A549 (cell line): Measurements from ENCODE around the gene CEP135. TPM values are rescaled to one million over a fixed set of nuclear protein-coding genes. Genes with fewer than 3 reads are reported as not detected.

ENCODE experiments used
- ATAC-seq, 2 experiments: fragments of 200-7000 bp in 1 of 2; fragments of >200 bp in 1 of 2; cut with Nextera tagmentation in 1 of 2; cut with Tn5 transposase in 1 of 2; 3 replicates each; pipeline versions ENCODE4 v1.8.0 to v1.9.1; 2018 to 2020; ENCODE audit warnings: mild to moderate bottlenecking in 1 of 2, moderate library complexity in 1 of 2
- CTCF ChIA-PET: fragments of 300-600 bp; sonication (Branson Sonifier 250); formaldehyde crosslinking; extraction: SDS; loops from one replicate; lab custom pipeline; 2021; ENCODE audit warnings: antibody characterized with exemption, inconsistent platforms; lab: Yijun Ruan, JAX
- POLR2A ChIA-PET: fragments of 350-600 bp; formaldehyde crosslinking; extraction: SDS; loops from one replicate; lab custom pipeline; 2021; ENCODE audit warnings: antibody characterized with exemption, inconsistent platforms; lab: Yijun Ruan, JAX
- DNase-seq, 2 experiments: peaks; one replicate each; pipeline versions ENCODE4 v3.0.0 to v3.0.0-alpha.2; 2011 to 2016; ENCODE audit warnings: low read depth in 1 of 2, low spot score in 1 of 2
- FAIRE-seq: peaks from 2 replicates; lab custom pipeline; 2011; peaks lifted over from hg19 to GRCh38; lab: Jason Lieb, UNC
- H3K27ac ChIP-seq, 2 experiments: fragments of >200 bp; sonication (Bioruptor Twin); formaldehyde crosslinking; 3 replicates each; pipeline ENCODE4 v1.5.1; 2016 to 2017
- H3K4me1 ChIP-seq: fragments of >200 bp; sonication (Bioruptor Twin); formaldehyde crosslinking; 3 replicates; pipeline ENCODE4 v1.6.1; 2016
- H3K4me2 ChIP-seq: fragments of >200 bp; sonication (Bioruptor Twin); formaldehyde crosslinking; 3 replicates; pipeline ENCODE4 v1.6.1; 2016
- H3K4me3 ChIP-seq: fragments of >200 bp; sonication (Bioruptor Twin); formaldehyde crosslinking; 3 replicates; pipeline ENCODE4 v1.5.1; 2016
- H3K9me3 ChIP-seq: fragments of >200 bp; sonication (Bioruptor Twin); formaldehyde crosslinking; 3 replicates; pipeline ENCODE4 v1.6.1; 2016
- BHLHE40 ChIP-seq: IDR thresholded peaks from 2 replicates; pipeline ENCODE4 v1.6.1; 2012; ENCODE audit warnings: low read depth, low read length, inconsistent platforms
- CBX8 ChIP-seq: fragments of 200-600 bp; sonication (generic); IDR thresholded peaks from 2 replicates; pipeline ENCODE4 v1.6.1; 2016
- E2F6 ChIP-seq: IDR thresholded peaks from 2 replicates; pipeline ENCODE4 v1.6.1; 2012; ENCODE audit warnings: low read depth, borderline replicate concordance
- EHMT2 ChIP-seq: fragments of 200-600 bp; sonication (generic); IDR thresholded peaks from 2 replicates; pipeline ENCODE4 v1.6.1; 2016; ENCODE audit warnings: antibody characterized with exemption, low read depth, mild to moderate bottlenecking, moderate library complexity
- ESRRA ChIP-seq: fragments of 150-350 bp; IDR thresholded peaks from 2 replicates; pipeline ENCODE4 v1.6.1; 2014; ENCODE audit warnings: mild to moderate bottlenecking, low read length, borderline replicate concordance
- HDAC2 ChIP-seq: fragments of 200-600 bp; sonication (generic); IDR thresholded peaks from 2 replicates; pipeline ENCODE4 v1.6.1; 2016
- HES2 ChIP-seq: fragments of >200 bp; sonication (Bioruptor Twin); formaldehyde crosslinking; IDR thresholded peaks from 2 replicates; pipeline ENCODE4 v1.6.1; 2016
- HOXB13 ChIP-seq: fragments of 250-450 bp; sonication (Bioruptor Pico); IDR thresholded peaks from 2 replicates; pipeline ENCODE4 v1.5.0; 2020; ENCODE audit warnings: low read depth, mild to moderate bottlenecking, moderate library complexity
- MAZ ChIP-seq: fragments of 150-350 bp; IDR thresholded peaks from 2 replicates; pipeline ENCODE4 v1.6.1; 2014; ENCODE audit warnings: antibody characterized with exemption, low read depth, low read length, borderline replicate concordance
- MYC ChIP-seq: IDR thresholded peaks from 2 replicates; pipeline ENCODE4 v1.6.1; 2012; ENCODE audit warnings: mild to moderate bottlenecking, inconsistent platforms, low read length, improper control_type of control experiment, borderline replicate concordance
- NR3C1 ChIP-seq: fragments of >200 bp; sonication (Bioruptor Twin); formaldehyde crosslinking; IDR thresholded peaks from 3 replicates; pipeline ENCODE4 v1.6.1; 2017
- PHF8 ChIP-seq: fragments of 200-600 bp; sonication (generic); IDR thresholded peaks from 2 replicates; pipeline ENCODE4 v1.6.1; 2016; ENCODE audit warnings: low read depth, mild to moderate bottlenecking, antibody characterized with exemption, moderate library complexity, borderline replicate concordance
- POLR2A ChIP-seq: IDR thresholded peaks from 2 replicates; pipeline ENCODE4 v1.6.1; 2012; ENCODE audit warnings: mild to moderate bottlenecking, low read length
- POLR2AphosphoS2 ChIP-seq: conservative IDR thresholded peaks from 2 replicates; pipeline ENCODE4 v1.6.1; 2012; ENCODE audit warnings: low read length, improper control_type of control experiment, inconsistent platforms
- REST ChIP-seq: fragments of 200-600 bp; sonication (generic); IDR thresholded peaks from 2 replicates; pipeline ENCODE4 v1.6.1; 2016; ENCODE audit warnings: antibody characterized with exemption, mild to moderate bottlenecking, moderate library complexity
- RFX5 ChIP-seq: fragments of 450-650 bp; IDR thresholded peaks from 2 replicates; pipeline ENCODE4 v1.7.1; 2014; ENCODE audit warnings: antibody characterized with exemption, mild to moderate bottlenecking, moderate library complexity
- ZNF302 ChIP-seq: fragments of 250-450 bp; sonication (Bioruptor Pico); IDR thresholded peaks from 2 replicates; pipeline ENCODE4 v1.9.0; 2021; ENCODE audit warnings: inconsistent platforms, mild to moderate bottlenecking, moderate library complexity
- WGBS: methylation state at CpG from one replicate; pipeline ENCODE4 v1.1.6; 2017; ENCODE audit errors: missing lambda C conversion rate; 5-methylcytosine and 5-hydroxymethylcytosine counted together
- polyA plus RNA-seq, 4 experiments: library from polyadenylated mRNA; depleted of rRNA in 3 of 4; stranded (reverse); fragments of >200 nt; fragmentation: RNase III in 1 of 4; extraction: RNeasy Plus Mini Kit Qiagen cat#74134 plus additional on column Dnase treatment in 1 of 4; gene quantifications; 2 replicates in 3 of 4; 3 replicates in 1 of 4; pipeline ENCODE4 v1.2.3, GENCODE V29; 2011 to 2017
- TF ChIP-seq, protein P1 (sequence below): fragments of 250-450 bp; sonication (Bioruptor Pico); IDR thresholded peaks from 2 replicates; pipeline ENCODE4 v1.5.0; 2020; ENCODE audit warnings: low read depth, mild to moderate bottlenecking, moderate library complexity
- TF ChIP-seq, protein P2 (sequence below): IDR thresholded peaks from 2 replicates; pipeline ENCODE4 v1.6.1; 2012
- TF ChIP-seq, protein P3 (sequence below): fragments of >200 bp; sonication (Bioruptor Twin); formaldehyde crosslinking; IDR thresholded peaks from 3 replicates; pipeline ENCODE4 v1.5.1; 2016

CEP135 gene
- polyA plus RNA-seq, 2 of the 4 experiments (the other 2 are of a cell fraction) = 7.3 to 10.6 TPM

- ChIA-PET POLR2A (no interaction called here), CTCF (no interaction called here)
- TF ChIP-seq POLR2A = no peak
These were observed 79.4 kb downstream of the CEP135 start for GRCh38 chr4:56028165-56028564.

GRCh38 chr4:56038487-56039162 is 89.9 kb downstream of the CEP135 start:
- no peaks in the 10 kb centered on the region for H3K4me1 ChIP-seq
- no peak for TF ChIP-seq NR3C1
- TF ChIP-seq MYC = no peak
- TF ChIP-seq, protein P1, sequence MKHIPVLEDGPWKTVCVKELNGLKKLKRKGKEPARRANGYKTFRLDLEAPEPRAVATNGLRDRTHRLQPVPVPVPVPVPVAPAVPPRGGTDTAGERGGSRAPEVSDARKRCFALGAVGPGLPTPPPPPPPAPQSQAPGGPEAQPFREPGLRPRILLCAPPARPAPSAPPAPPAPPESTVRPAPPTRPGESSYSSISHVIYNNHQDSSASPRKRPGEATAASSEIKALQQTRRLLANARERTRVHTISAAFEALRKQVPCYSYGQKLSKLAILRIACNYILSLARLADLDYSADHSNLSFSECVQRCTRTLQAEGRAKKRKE (CRISPR knock-in tag) = no peak
- TF ChIP-seq REST = no peak
- TF ChIP-seq HES2 = no peak
- no peak for TF ChIP-seq EHMT2
- no peak for TF ChIP-seq PHF8
- no peak for TF ChIP-seq E2F6
- TF ChIP-seq CBX8 = no peak
- no peak for TF ChIP-seq BHLHE40
- no peak for TF ChIP-seq MAZ
- TF ChIP-seq, protein P2, sequence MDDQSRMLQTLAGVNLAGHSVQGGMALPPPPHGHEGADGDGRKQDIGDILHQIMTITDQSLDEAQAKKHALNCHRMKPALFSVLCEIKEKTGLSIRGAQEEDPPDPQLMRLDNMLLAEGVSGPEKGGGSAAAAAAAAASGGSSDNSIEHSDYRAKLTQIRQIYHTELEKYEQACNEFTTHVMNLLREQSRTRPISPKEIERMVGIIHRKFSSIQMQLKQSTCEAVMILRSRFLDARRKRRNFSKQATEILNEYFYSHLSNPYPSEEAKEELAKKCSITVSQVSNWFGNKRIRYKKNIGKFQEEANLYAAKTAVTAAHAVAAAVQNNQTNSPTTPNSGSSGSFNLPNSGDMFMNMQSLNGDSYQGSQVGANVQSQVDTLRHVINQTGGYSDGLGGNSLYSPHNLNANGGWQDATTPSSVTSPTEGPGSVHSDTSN = no peak
- TF ChIP-seq HOXB13 (CRISPR knock-in tag) = no peak
- no peak for TF ChIP-seq RFX5
- TF ChIP-seq HDAC2 = no peak
- no peak for TF ChIP-seq POLR2AphosphoS2
- TF ChIP-seq ESRRA = no peak
- TF ChIP-seq, protein P3, sequence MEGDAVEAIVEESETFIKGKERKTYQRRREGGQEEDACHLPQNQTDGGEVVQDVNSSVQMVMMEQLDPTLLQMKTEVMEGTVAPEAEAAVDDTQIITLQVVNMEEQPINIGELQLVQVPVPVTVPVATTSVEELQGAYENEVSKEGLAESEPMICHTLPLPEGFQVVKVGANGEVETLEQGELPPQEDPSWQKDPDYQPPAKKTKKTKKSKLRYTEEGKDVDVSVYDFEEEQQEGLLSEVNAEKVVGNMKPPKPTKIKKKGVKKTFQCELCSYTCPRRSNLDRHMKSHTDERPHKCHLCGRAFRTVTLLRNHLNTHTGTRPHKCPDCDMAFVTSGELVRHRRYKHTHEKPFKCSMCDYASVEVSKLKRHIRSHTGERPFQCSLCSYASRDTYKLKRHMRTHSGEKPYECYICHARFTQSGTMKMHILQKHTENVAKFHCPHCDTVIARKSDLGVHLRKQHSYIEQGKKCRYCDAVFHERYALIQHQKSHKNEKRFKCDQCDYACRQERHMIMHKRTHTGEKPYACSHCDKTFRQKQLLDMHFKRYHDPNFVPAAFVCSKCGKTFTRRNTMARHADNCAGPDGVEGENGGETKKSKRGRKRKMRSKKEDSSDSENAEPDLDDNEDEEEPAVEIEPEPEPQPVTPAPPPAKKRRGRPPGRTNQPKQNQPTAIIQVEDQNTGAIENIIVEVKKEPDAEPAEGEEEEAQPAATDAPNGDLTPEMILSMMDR = no peak
- no peak for TF ChIP-seq ZNF302 (CRISPR knock-in tag)
- no peaks in the 10 kb centered on the region for H3K9me3 ChIP-seq
- no peak overlapping the region for H3K4me3 ChIP-seq
- no peak overlapping the region for H3K27ac ChIP-seq
- no peak for ATAC-seq
- FAIRE-seq = no peak
- WGBS = 67% methylated on average over 6 of the region's 8 CpGs
- ChIA-PET CTCF (interaction anchor here (0.7 kb wide), 1 partner anchor 65 kb away, joined by 3 read pairs; no protein-coding TSS in a partner anchor), POLR2A (no interaction called here)
- H3K4me2 ChIP-seq = no peak overlapping the region
- DNase-seq = no peak

More at GRCh38 chr4:56028165-56028564, 79.4 kb downstream of the CEP135 start:
- DNase-seq = no peak
- ATAC-seq = no peak
- FAIRE-seq = no peak
- H3K4me2 ChIP-seq = no peak overlapping the region
- H3K9me3 ChIP-seq = no peaks in the 10 kb centered on the region
- H3K27ac ChIP-seq = no peak overlapping the region
- 88% methylated on average over 3 of the region's 3 CpGs for WGBS
- H3K4me1 ChIP-seq = no peaks in the 10 kb centered on the region
- H3K4me3 ChIP-seq = no peak overlapping the region
